K562 (cell line): Measurements from ENCODE around the gene BHLHE40. TPM values are rescaled to one million over a fixed set of nuclear protein-coding genes. Genes with fewer than 3 reads are reported as not detected.

Experiments
- EGR1 ChIP-seq: fragments of 450-650 bp; conservative IDR thresholded peaks from 2 replicates; pipeline ENCODE4 v1.6.1; 2017; ENCODE audit warnings: mild to moderate bottlenecking
- GTF2E2 ChIP-seq: fragments of 200-800 bp; sonication (Bioruptor generic); IDR thresholded peaks from 2 replicates; pipeline ENCODE4 v1.6.1; 2016; ENCODE audit warnings: missing genetic modification characterization, missing compliant biosample characterization
- MAFK ChIP-seq: IDR thresholded peaks from 2 replicates; pipeline ENCODE4 v1.6.1; 2011; ENCODE audit warnings: low read length, improper control_type of control experiment
- RCOR1 ChIP-seq, 2 experiments: IDR thresholded peaks; 2 replicates each; pipeline ENCODE4 v1.6.1; 2012; ENCODE audit warnings: low read depth in 2 of 2, low read length in 2 of 2, borderline replicate concordance in 1 of 2, improper control_type of control experiment in 1 of 2
- U2AF2 ChIP-seq: fragments of 200-400 bp; formaldehyde crosslinking; optimal IDR thresholded peaks from 2 replicates; pipeline ENCODE3; 2017; ENCODE audit warnings: low read depth, mild to moderate bottlenecking, low read length
- ZBTB1 ChIP-seq: sonication (generic); formaldehyde crosslinking; IDR thresholded peaks from 2 replicates; pipeline ENCODE4 v1.8.1; 2023; ENCODE audit warnings: missing genetic modification reagents, low read depth, mild to moderate bottlenecking, borderline replicate concordance
- ZBTB11 ChIP-seq, 3 experiments: fragments of 200-800 bp in 1 of 3; fragments of 250-450 bp in 1 of 3; fragments of 450-650 bp in 1 of 3; sonication (Bioruptor Pico) in 1 of 3; sonication (Bioruptor generic) in 1 of 3; formaldehyde crosslinking in 1 of 3; IDR thresholded peaks; 2 replicates each; pipeline versions ENCODE4 v1.6.1 to v1.8.0; 2016 to 2022; ENCODE audit warnings: mild to moderate bottlenecking in 2 of 3, missing genetic modification characterization in 2 of 3, missing compliant biosample characterization in 1 of 3, moderate library complexity in 1 of 3
- ZNF24 ChIP-seq: fragments of 450-650 bp; IDR thresholded peaks from 2 replicates; pipeline ENCODE4 v1.6.1; 2016
- ZNF318 ChIP-seq, 2 experiments: fragments of 450-650 bp; IDR thresholded peaks; 2 replicates each; pipeline ENCODE4 v1.6.1; 2016; ENCODE audit warnings: mild to moderate bottlenecking in 2 of 2, borderline replicate concordance in 1 of 2, low read depth in 1 of 2, moderate library complexity in 1 of 2
- ZNF639 ChIP-seq, 2 experiments: fragments of 200-800 bp in 1 of 2; sonication (Bioruptor generic) in 1 of 2; sonication (generic) in 1 of 2; formaldehyde crosslinking in 1 of 2; IDR thresholded peaks in 1 of 2; conservative IDR thresholded peaks in 1 of 2; 2 replicates each; pipeline versions ENCODE4 v1.5.0 to v1.6.1; 2016 to 2020; ENCODE audit warnings: missing compliant biosample characterization in 1 of 2, missing genetic modification characterization in 1 of 2, missing genetic modification reagents in 1 of 2
- ZNF785 ChIP-seq: fragments of 250-450 bp; sonication (Bioruptor Pico); IDR thresholded peaks from 2 replicates; pipeline ENCODE4 v1.4.0; 2020; ENCODE audit warnings: mild to moderate bottlenecking
- polyA plus RNA-seq, 8 experiments: library from polyadenylated mRNA; depleted of rRNA in 4 of 8; stranded (reverse) in 5 of 8; unstranded in 3 of 8; fragments of >200 nt; fragmentation: Nextera tagmentation in 2 of 8; fragmentation: Illumina TruSeq in 1 of 8; extraction: Ambion mirVana in 2 of 8; extraction: Trizol in 1 of 8; gene quantifications; 2 replicates each; pipeline versions ENCODE4 v1.2.1 to v1.2.3, GENCODE V29; 2011 to 2014; ENCODE audit warnings: inconsistent platforms in 1 of 8, missing spikeins in 1 of 8
- total RNA-seq, 7 experiments: library from RNA; depleted of rRNA in 6 of 7; stranded (reverse); fragments of >200 nt in 6 of 7; fragmentation: Illumina TruSeq in 2 of 7; extraction: Trizol in 2 of 7; gene quantifications; 2 replicates each; pipeline versions ENCODE4 v1.2.1 to v1.2.3, GENCODE V29; 2011 to 2021; ENCODE audit warnings: low replicate concordance in 1 of 7

The BHLHE40 gene
- total and polyA plus RNA-seq, 9 of the 15 experiments (the other 6 are each of a cell fraction or from before 2014, with no cell fraction given), result 12.0 to 83.9 (median 31.4) TPM

- TF ChIP-seq ZNF318 (IDR thresholded peaks at IDR 0.05; ENCODE audit: borderline replicate concordance in 1 of 2, low read depth in 1 of 2), result no peak; a peak in 1 of 4 replicates
- no peak for TF ChIP-seq ZBTB11 (CRISPR knock-in tag; IDR thresholded peaks at IDR 0.05)
- peak in 1 of 2 experiments; percentile 28; a peak in 1 of 4 replicates for TF ChIP-seq ZNF639 (CRISPR knock-in tag; conservative IDR thresholded peaks at IDR 0.05 in 1 of 2, IDR thresholded peaks at IDR 0.05 in 1 of 2)
- no peak for TF ChIP-seq ZNF785 (CRISPR knock-in tag)
- no peak for TF ChIP-seq ZNF24
- TF ChIP-seq RCOR1 (IDR thresholded peaks at IDR 0.05; ENCODE audit: borderline replicate concordance in 1 of 2, low read depth in 2 of 2, low read length in 2 of 2), result no peak
- no peak for TF ChIP-seq U2AF2
- TF ChIP-seq GTF2E2 (tag), result no peak
- no peak; the same call in 1 of the 2 replicates for TF ChIP-seq EGR1
- no peak for TF ChIP-seq ZBTB1
- TF ChIP-seq MAFK, result 0 out of 2 replicates have a peak, but pooled peaks have one; percentile 57
Measured at GRCh38 chr3:4963669-4964570, 15.3 kb upstream of the BHLHE40 start (continued).
